GM19452 (cell line): Measurements from ENCODE around the gene TULP4.

Experiments used
- ATAC-seq: cut with Tn5 transposase; IDR thresholded peaks from one replicate; pipeline ENCODE4 v1.9.1; 2021; ENCODE audit not compliant: unreplicated experiment

Gene TULP4, protein sequence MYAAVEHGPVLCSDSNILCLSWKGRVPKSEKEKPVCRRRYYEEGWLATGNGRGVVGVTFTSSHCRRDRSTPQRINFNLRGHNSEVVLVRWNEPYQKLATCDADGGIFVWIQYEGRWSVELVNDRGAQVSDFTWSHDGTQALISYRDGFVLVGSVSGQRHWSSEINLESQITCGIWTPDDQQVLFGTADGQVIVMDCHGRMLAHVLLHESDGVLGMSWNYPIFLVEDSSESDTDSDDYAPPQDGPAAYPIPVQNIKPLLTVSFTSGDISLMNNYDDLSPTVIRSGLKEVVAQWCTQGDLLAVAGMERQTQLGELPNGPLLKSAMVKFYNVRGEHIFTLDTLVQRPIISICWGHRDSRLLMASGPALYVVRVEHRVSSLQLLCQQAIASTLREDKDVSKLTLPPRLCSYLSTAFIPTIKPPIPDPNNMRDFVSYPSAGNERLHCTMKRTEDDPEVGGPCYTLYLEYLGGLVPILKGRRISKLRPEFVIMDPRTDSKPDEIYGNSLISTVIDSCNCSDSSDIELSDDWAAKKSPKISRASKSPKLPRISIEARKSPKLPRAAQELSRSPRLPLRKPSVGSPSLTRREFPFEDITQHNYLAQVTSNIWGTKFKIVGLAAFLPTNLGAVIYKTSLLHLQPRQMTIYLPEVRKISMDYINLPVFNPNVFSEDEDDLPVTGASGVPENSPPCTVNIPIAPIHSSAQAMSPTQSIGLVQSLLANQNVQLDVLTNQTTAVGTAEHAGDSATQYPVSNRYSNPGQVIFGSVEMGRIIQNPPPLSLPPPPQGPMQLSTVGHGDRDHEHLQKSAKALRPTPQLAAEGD (N-terminal part only)

DNA sequence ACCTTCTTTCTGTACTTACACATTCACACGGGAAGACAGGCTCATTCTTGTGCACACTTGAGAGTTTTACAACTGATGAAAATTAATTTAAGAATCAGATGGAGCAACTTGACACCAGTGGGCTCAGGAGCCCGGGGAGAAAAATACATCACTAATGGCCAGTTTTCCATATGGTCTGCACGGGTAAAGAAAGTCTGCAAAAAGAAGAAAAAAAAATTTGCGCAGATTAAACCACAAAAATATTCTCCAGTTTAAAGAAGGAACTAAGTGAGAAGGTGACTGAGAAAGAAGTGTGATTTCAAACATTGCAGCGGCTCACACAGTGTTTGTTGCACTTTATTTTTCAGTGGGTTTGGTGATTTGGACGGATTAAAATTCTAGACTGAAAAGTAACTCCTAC is at the start of gene TULP4:
Gene TULP4, plus strand, starts transcription at position 301 of the 400 bp plus-strand sequence. CDS start 1,552 bp downstream, outside the sequence.
- no peak for ATAC-seq

DNA sequence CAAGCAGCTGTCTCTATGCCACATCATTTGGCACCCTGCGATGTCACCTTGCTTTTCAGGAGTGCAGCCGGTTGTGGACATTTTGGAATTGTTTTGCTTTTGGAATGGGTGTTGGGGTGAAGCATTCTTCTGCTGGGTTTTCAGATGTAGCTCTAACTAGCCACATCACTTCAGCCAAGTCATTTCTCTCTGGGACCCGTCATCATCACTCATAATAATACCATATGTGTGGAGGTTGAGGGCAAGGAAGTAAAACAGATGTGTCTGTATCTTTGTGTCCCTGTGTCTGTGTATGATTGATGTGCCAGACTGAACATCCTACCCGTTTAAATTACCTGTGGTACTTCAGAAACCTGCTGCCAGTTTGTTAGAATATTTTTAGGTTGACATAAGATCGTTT is 49.5 kb upstream of the TULP4 start:
- ATAC-seq, result no peak

DNA sequence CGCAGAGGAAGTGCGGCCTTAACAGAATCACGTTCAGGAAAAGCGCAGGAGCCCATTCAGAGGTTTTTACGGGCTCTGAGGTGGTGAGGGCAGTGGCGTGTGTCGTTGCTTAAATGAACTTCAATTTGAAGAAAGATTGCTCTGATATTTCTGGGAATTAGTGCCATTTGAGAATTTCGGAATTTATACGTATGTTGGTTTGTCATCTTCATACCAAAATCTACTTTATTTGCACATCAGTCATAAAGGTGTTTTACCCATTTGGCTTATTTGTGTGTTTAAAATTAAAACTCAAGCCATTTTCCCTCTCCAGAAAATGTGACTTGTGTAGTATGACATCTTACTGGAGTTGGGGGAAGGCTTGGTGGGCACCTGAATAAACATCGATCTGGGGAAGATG is 48.1 kb upstream of the TULP4 start:
- ATAC-seq, result no peak

DNA sequence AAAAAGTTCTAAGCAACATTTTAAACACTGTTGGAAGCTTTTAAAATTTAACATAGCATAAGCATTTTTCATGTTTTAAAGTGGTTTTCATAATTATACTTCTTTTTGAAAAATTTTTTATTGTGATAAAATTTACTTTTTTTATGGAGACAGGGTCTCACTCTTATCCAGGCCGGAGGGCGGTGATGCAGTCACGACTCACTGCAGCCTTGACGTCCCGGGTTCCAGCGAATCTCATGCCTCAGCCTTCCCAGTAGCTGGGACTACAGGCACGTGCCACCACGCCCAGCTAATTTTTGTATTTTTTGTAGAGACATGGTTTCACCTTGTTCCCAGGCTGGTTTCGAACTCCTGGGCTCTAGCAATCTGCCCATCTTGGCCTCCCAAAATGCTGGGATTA is 46.1 kb upstream of the TULP4 start:
- ATAC-seq, result no peak

DNA sequence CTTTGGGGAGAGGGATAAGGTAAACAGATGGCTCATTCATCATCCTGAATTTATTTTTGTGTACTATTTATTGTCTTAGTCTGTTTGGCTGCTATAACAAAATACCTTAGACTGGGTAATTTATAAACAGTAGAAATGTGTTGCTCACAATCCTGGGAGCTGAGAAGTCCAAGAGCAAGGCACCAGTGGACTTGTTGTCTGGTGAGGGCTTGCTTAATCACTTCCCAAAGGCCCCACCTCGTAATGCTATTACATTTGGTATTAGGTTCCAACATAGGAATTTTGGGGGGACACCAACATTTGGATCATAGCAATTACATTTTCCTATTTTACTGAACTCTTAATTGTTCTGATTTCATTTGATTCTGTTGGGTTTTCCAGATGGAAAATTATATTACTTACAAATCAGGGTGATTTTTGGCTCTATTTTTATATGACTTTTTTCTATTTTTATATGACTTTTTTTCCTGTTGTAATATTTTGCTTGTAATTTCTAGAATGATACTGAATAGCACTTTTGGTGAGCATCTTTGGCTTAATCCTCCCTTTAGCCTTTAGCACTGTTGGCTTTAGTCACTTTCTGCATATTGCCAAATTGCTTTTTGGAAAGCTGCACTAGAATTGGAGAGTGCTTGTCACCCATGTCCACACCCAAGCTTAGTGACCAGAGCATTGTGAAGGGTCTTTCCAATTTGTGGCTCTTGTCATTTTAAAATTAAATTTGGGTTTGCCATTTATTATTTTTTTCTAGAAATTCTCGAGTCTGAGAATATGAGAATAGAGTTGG is 43.7 kb upstream of the TULP4 start:
- no peak for ATAC-seq

DNA sequence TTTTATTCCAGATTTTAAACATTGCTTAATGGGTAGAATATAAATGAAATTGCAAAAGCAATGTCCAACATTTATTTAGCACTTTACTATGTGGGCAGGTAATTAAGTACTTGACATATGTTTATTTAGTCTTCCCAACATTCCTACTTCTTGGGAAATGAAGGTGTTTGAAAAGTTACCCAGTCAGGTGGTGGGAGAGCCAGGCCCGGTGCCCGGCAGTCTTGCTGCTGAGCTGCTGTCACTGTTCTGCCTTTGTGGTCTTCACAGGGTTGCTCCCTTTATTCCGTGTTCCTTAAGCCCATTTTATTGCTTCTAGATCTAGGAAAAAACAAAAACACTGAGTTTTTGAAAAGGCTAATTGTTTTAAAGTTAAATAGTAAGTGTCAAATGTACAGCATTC is 42.6 kb upstream of the TULP4 start:
- no peak for ATAC-seq

DNA sequence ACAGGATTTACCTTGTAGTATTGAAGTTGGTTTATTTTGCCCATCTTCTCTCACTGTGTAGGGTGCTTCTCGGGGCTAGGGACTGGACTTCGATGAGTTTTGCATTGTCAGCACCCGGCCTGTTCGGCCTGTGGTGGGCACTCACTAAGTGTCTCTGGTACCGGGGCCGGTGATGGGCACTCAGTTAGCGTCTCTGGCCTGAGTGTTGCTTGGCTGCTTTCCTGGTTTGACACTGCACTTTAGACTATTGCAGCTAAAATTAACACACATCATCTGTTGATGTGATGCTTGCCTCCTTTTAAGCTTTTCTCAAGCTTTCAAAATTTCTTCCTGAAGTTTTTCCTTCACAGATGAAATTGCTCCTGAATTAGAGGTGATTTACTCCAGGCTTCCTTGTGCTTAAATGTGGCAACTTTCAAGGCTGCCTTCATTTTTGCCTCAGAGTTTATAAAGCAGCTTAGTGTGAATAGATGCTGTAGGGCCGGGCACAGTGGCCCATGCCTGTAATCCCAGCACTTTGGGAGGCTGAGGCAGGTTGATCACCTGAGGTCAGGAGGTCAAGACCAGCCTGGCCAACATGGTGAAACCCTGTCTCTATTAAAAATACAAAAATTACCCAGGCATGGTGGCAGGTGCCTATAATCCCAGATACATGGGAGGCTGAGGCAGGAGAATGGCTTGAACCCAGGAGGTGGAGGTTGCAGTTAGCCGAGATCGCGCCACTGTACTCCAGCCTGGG is 41.7 kb upstream of the TULP4 start:
- ATAC-seq, result no peak

DNA sequence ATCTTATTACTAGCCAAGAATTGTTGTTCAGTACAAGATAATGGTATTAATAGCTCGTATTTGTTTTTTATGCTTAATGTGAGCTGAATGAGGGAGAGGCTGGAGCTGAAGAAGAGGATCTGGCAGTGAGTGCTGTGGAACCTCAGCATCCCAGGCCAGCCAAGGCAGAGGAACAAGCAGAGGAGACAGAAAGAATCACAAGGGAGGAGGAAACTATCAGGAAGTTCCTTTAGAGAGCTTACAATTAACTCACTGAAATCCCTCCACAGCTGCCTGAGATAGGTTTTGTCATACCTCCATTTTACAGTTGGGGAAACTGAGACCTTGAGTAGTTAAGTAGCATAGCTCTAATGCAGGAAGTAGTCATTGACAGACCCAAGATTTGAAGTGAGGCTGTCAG is 39.9 kb upstream of the TULP4 start:
- no peak for ATAC-seq

DNA sequence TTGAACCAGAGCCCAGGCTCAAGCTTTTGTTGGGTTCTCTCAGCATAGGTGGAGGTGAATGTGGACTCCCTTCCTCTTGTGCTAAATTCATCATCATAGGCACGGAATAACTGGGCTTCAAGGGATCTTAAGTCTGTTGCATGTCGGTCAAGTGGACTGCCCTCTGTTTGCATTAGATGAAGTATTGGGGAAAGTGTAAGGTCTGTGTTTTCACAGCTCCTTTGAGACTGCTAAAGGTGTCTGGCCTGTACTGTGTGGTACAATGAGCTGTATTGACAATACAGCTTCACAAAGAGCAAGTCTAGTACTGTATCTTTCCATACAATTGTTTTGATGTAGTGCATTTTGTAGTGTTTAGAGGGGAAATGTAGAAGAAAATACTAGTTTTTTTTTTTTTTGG is 34.3 kb upstream of the TULP4 start:
- ATAC-seq, result no peak

DNA sequence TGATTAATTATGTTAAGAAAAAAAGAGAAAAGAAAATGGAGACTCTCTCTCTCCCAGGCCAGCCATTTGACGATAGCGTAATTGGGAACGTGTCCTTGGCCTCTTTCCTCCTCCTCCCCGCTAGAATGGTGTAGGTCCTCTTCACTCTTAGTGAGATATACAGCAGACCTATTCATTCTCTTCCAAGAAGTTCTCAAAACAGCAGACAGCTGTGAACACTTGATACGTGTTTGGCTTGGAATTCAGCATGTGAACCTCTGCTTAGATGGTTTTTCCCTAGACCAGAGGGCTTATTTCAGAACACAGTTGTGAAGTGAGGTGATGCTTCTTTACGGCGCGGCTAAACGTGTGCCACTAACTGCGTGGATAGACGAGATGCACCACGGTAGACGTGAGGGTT is 32.6 kb upstream of the TULP4 start:
- no peak for ATAC-seq

DNA sequence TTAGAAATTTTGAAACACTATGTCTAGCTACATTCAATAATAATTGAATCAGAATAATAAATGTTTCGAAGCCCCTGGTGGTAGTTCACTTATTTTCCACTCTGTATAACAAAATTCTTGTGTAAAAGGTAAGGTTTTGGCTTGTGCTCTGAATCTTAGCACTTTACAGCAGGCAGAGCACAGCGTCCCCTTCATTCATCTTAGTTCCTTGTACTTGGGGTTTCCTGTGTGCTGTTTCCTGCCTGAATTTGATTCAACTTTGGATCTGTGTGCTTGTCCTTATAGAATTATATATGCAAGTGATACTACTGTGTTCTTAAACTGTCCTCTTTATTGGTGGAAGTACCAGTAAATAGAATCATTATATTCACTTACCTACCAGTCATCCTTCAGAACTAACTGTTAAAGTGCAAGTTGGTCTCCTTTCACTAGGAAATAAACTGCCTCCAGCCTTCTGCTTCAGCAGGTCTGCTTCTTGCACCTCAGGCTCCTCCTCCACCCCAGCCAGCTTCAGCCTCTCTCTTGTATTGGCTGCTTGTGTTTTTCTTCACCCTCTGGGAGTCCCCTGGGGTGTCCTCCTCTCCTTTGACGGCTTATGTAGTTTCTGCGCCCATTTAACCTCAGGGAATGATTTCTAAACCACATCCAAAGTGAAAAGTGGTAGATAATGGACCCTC is 28.8 kb upstream of the TULP4 start:
- ATAC-seq, result peak; percentile 62

DNA sequence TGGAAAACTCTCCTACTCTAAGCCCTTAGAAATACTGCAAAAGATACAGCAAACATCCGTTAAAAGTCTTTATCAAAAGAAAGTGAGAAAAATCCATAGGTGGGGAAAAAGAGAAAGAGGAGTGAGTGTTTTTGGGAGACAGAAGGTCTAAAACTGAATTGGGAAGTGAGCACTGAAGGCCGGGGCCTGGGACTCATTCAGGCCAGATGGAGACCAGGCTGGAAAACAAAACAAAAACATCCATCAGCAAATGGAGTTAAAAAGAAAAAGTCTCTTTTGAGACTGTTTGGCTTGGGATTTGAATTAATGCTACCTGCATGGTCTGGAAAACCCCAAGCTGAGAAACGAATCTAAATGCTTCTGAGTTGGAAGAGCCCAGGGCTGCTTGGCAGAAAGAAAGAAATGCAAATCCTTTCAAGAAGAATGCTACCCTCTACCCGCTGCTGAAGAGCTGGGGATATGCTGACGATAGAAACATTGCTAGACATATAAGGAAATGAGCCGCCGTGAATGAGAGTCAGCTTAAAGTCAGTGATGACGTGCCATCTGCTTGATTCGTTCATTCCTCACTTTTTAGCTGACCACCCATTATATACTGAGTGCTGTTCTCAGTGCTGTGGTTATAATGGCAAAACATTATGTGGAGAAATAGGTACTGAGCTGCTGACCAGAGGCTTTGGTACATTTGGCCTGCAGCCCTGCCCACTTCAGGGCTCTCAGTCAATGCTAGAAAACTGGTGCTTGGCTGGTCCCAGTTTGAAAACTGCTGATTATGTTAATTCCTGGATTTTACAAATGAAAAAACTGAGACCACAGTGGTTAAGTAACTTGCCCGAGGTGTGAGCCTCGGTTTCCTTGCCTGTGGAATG is 28.0 kb upstream of the TULP4 start:
- no peak for ATAC-seq

DNA sequence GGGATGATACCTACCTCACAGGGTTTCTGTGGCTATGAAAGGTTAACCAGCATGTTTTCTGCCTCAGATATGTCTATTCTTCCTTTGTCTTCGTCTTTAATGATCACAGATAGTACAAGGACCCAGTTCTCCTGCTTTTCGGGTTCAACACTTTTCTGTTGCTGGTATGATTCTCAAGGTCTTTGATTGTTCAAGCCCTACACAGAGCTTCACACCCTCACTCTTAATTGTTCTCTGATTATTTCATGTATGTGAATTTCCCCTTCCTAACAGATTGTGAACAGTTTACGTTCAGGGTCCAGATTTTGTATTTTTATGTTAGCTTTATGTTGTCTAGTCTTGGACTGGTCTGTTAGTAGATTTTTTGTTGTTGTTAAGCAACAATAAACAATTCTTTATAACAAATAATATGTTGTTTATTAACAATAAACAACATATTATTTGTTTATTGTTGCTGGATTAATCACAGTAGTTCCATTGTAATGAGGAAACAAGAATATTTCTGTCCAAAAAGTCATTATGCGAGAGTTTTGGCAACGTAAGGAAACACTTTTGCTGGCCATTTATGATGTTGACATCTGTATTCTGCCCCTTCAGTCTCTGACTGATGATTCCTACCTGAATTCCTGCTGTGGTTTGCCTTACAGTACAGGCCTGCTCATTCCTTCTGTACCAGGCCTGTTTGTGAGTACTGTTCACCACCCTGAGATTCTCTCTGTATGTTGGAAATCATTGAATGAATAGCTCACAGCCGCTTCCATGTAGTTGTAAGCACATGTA is 27.2 kb upstream of the TULP4 start:
- ATAC-seq, result no peak

DNA sequence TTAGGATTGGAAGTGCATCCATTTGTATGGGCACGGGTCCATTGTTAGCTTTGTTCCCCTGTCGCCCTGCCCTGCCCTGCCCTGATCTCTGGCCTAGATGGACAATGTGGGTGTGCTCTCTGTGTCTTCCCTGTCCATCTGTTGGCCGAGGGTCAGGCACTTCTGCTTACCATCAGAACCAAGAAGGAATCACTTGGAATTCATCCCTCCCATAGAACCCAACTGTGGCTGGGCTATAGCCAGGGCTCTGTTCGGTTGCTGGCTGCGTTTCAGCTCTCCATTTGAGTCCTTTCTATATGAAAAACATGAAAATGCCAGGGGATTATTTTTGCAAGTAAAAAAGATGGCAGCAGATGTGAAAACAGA is 26.6 kb upstream of the TULP4 start:
- ATAC-seq, result no peak

DNA sequence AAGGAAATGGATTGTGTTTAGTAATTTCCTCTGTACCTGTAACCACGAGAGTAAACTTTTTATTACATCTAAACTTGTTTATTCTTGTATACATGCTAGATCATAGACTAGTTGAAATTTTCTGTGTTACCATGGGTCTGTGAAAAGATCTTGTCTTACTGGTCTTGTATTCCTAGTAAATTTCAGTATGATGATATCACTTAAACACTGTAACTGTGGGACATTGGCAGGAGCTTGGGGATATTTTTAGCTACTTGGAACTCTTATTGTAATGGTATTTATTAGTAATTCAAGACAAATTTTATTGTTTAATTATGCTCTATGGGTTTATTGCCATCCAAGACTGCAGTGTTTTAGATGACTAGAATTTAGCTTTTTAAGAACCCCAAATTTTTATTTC is 25.9 kb upstream of the TULP4 start:
- ATAC-seq, result no peak

DNA sequence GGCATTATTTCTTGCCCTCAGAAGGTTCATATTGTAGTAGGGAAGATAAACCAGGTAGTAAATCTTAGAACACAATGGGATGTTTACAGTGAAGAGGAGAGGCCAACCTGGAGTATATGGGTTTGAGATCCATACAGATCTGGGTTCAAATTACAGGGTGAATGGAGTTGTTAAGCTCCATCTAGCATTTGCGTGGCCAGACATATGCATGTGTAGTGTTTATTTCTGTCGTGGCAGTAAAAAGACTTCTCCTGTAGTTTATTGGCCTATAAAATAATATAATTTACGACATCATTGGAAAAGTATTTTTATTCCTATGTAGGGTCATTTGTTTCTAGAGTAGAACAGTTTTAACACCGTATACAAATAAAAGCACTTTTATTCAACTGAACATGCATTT is 25.2 kb upstream of the TULP4 start:
- no peak for ATAC-seq

DNA sequence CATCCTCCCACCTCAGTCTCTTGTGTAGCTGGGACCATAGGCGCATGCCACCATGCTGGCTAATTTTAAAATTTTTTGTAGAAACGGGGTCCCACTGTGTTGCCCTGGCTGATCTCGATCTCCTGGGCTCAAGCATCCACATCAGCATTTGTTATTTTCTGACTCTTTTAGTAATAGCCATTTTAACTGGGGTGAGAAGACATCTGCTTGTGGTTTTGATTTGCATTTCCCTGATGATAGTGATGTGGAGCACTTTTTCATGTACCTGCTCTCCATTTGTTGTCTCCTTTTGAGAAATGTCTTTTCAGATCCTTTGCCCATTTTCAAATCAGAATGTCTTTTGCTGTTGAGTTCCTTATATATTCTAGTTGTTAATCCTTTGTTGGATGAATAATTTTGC is 22.2 kb upstream of the TULP4 start:
- ATAC-seq, result peak; percentile 52

DNA sequence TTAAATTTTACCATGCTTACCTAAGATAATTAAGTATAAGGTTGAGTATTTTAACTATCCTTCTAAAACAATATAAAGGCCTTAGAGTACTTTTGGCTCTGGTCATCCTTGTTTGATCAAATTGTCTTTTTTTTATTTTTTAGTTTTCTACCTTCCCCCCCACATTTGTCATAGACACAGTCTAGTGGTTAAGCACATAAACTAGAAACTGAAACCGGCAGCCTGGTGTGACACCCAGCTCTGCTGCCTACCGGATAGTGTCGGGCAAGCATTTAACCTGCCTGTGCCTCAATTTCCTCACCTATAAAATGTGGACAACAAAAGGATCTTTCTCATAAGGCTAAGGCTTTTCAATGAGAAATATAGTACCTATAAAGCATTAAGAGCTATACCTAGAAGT is 21.6 kb upstream of the TULP4 start:
- ATAC-seq, result peak; percentile 81

DNA sequence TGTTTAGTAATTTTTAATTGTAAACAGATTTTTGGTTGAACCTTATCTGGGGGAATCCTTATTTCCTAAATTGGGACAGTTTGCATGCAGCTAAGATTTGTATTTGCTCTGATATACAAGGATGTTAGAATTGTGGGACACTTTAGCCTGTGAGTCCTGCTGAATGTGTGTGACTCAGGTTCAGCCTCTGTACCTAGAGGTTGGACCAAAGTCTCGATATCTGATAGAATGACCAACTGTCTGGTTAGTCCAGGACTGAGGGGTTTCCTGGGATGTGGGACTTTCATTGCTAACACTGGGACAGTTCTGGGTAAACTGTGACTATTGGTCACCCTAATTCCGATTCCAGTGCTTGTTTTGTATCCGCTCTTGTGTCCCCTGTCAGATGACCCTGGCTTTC is 20.2 kb upstream of the TULP4 start:
- no peak for ATAC-seq
